Glomerular visceral epithelial cell (primary cell): Measurements from ENCODE around the gene C18orf32.
"Not testable (repeated sequence)": the region's sequence is repeated elsewhere in the genome, so short reads cannot be mapped to it uniquely, and the experiment has no call there.

Experiments
- DNase-seq: peaks from one replicate; pipeline ENCODE4 v3.0.0-alpha.2; 2016; ENCODE audit errors: extremely low spot score

C18orf32 gene

DNA sequence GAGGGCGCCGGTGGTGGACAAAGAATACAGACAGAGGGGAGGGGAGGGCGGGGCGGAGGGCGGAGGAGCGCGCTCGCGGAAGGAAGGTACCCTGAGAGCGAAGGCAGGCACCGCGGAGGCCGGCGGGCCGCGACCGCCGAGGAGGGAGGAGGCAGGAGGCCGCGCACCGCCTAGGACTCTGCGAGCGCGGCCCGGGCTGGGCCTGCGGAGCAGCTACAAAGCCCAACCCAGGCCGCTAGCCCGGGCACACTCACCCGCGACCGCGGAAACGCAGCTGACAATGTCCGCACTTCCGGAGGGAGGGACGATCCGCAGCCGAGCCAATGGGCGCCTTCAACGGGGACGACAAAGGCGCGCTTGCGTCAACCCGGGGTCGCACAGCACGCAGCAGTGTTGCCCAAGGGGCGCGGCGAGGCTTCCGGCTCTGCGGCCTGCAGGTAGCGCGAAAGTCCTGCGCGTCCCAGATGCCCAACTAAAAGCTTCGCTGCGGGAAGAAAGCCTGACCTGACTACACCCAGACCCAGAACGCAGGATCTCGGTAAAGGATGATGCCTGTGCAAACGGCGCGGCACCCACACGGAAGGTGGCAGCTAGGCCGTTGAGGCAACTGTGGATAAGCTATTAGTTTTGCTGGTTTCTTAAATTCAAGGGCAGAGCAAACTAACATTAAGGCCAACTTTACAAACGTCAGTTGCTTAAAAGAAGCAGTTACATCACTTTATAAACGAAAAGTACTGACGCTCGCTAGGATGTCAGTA is at the start of gene C18orf32:
C18orf32 (minus strand) TSS at position 282 of the 758 bp plus-strand sequence. CDS start 3,486 bp downstream, outside the sequence.
- peak; percentile 94 for DNase-seq

GRCh38 chr18:49534846-49535601 is 48.0 kb upstream of the C18orf32 start:
- no peak for DNase-seq

- no peak for DNase-seq
Observed at GRCh38 chr18:49531678-49532153, 44.7 kb upstream of the C18orf32 start.

- no peak for DNase-seq
Observed at GRCh38 chr18:49529596-49529995, 42.6 kb upstream of the C18orf32 start.

DNA sequence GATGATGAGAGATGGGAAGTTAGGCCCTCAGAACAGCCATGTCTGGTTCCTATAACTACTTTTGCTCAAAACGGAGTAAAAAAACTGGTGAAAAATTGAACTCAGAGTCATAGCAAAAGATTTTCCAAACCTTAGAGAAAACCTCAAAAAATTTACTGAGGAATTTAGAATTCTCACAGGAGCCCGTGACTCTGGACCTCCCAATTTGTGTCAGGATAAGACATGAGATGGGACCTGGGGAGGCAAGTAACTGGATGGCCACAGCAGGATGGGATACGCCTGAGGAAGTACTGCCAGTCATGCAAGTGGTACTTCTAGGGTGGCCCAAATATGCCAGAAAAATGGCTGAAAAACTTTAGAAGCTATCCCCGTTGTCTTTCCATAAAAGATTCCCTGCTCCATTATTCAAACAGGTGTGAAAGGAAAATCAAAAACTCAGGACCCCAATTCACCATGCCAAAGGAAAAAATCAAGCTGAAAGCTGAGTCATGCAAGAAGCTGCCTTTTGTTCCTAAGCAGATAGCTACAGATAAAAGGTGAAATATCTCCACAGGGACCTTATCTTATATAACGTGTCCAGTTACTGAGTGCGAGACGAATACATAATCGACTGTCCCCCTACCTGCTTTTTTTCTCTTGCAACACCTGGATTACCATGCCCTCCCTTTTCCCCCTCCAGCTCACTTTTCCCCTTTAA is 40.7 kb upstream of the C18orf32 start:
- no peak for DNase-seq

- DNase-seq, result no peak
Observed at GRCh38 chr18:49525981-49526380, 38.9 kb upstream of the C18orf32 start.

GRCh38 chr18:49524951-49525350 is 37.9 kb upstream of the C18orf32 start:
- DNase-seq, result no peak

DNA sequence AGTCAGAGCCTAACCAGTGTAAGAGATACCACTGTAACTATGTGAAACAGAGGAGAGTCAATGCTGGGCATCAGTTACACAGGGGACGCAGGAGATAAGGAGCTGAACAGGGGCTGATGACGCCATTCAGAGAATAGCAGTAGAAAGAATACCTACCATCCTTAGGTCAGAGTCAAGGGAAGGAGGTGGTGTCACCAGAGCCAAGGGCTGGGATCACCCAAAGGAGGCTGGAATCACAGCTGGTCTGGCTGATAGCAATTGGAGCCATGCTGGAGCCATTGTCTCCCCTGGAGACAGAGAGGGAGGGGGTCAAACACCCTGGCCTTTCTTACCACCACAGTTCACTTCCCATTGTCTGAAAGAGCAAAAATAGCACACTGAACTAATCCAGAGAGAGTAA is 37.3 kb upstream of the C18orf32 start:
- DNase-seq, result no peak

GRCh38 chr18:49523580-49524093 is 36.6 kb upstream of the C18orf32 start:
- DNase-seq, result not testable (repeated sequence)

GRCh38 chr18:49521216-49521835 is 34.3 kb upstream of the C18orf32 start:
- DNase-seq, result no peak

DNA sequence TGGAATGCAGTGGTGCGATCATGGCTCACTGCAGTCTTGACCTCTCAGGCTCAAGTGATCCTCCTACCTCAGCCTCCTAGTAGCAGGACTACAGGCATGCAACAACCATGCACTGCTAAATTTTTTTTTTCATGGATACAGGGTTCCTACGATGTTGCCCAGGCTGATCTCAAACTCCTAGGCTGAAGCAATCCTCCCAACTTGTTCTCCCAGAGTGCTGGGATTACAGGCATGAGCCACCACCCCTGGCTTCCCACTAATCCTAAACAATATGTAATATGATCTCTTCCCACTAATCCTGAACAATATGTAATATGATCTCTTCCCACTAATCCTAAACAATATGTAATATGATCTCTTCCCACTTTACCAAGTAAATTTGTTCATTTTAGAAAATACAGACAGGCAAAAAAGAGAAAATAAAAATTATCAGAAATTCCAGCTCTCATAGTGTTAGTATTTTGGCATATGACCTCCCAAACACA is 33.7 kb upstream of the C18orf32 start:
- DNase-seq, result no peak

DNA sequence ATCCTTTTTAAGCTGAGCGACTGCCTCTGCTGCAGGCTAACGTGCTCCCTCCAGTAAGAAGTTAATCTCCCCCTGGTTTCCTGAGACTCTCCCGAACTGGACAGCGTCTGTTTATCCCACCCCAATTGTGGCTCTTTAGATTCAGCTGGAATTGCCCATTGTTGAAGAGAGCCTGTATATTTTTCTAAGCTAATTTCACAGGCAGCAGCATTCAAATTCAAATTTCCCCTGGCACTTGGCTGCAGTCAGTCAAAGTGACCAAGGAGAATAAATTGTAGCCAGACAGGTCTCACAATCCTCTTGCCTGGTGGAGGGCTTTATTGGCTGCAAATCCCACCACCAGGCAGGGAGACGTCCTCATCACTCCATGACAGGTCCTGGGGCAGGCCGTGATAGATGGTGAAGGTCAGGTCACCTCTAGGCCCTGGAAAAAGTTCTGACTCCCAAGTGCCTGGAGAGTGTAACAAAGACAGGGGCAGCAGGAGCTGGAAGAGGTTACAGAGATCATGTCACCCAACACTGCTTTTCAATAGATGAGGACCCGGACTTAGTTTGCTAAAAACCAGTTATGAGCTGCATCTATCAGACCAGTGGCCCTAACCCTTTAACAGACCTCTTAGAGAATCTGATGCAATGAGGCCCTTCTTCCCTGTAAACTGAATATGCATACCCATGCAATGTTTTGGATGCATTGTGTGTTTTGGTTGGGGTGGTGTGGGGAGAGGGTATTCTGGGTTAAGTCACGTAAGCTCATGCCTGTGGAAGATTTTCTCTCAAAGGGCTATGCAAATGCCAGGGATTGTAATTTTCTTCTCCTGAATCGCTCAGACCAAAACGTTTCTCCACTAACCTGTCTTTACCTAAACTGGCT is 32.3 kb upstream of the C18orf32 start:
- DNase-seq, result no peak

DNA sequence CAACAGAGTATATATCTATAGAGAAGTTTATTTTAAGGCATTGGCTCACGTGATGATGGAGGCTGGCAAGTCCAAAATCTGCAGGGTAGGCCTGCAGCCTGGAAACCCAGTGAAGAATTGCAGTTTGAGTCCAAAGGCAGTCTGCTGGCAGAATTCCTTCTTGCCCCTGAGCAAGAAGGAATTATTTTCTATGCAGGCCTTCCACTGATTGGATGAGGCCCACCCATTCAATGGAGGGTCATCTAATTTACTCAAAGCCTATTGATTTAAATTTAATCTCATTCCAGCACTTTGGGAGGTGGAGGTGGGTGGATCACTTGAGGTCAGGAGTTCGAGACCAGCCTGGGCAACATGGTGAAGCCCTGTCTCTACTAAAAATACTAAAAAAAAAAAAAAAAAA is 30.4 kb upstream of the C18orf32 start:
- no peak for DNase-seq

- DNase-seq, result no peak
Observed at GRCh38 chr18:49515516-49515915, 28.5 kb upstream of the C18orf32 start.

DNA sequence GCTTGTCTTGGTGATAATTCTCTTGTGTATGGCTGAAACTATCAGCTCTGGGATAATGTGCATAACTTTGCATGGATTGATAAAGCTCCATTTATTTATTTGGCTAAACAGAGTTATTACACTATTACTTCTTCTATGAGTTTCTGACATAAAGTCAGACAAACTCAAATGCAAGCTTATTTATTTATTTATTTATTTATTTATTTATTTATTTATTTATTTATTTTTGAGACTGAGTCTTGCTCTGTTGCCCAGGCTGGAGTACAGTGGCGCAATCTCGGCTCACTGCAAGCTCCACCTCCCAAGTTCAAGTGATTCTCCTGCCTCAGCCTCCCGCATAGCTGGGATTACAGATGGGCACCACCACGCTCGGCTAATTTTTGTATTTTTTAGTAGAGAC is 28.0 kb upstream of the C18orf32 start:
- not testable (repeated sequence) for DNase-seq

- DNase-seq, result no peak
Observed at GRCh38 chr18:49514577-49514976, 27.5 kb upstream of the C18orf32 start.

- not testable (repeated sequence) for DNase-seq
Observed at GRCh38 chr18:49512876-49513275, 25.8 kb upstream of the C18orf32 start.

- DNase-seq, result peak; percentile 53
Observed at GRCh38 chr18:49510393-49511115, 23.5 kb upstream of the C18orf32 start.

- DNase-seq, result not testable (repeated sequence)
Observed at GRCh38 chr18:49506438-49506837, 19.4 kb upstream of the C18orf32 start.

GRCh38 chr18:49503931-49504330 is 16.9 kb upstream of the C18orf32 start:
- no peak for DNase-seq
